Stimulated activated CD8-positive, alpha-beta memory T cell treated with anti-CD3 and anti-CD28 coated beads, Interleukin-4, amount 100 ng/mL, for 1 hour (primary cell): ENCODE data around the gene C16orf87.
"Not testable (repeated sequence)": the region's sequence is repeated elsewhere in the genome, so short reads cannot be mapped to it uniquely, and the experiment has no call there.

Experiments
- DNase-seq, 2 donors: peaks; one replicate each; pipeline ENCODE4 v3.0.0-alpha.2; 2020; ENCODE audit warnings: low read depth in 2 of 2, low spot score in 1 of 2

Gene C16orf87

GRCh38 chr16:46800494-46800893 is 30.5 kb downstream of the C16orf87 start:
- no peak for DNase-seq

GRCh38 chr16:46797501-46797900 is 33.5 kb downstream of the C16orf87 start:
- no peak for DNase-seq

- DNase-seq: no peak
These were observed 34.2 kb downstream of the C16orf87 start for GRCh38 chr16:46796764-46797269.

GRCh38 chr16:46793841-46794240 is 37.1 kb downstream of the C16orf87 start:
- DNase-seq: no peak

GRCh38 chr16:46790599-46791270 is 40.2 kb downstream of the C16orf87 start:
- no peak for DNase-seq

- peak; percentile 42 to 59 for DNase-seq
These were observed 41.2 kb downstream of the C16orf87 start for GRCh38 chr16:46789499-46790414.

- DNase-seq: no peak
These were observed 42.0 kb downstream of the C16orf87 start for GRCh38 chr16:46788891-46789474.

GRCh38 chr16:46787909-46788308 is 43.1 kb downstream of the C16orf87 start:
- no peak for DNase-seq

GRCh38 chr16:46785076-46785845 is 45.7 kb downstream of the C16orf87 start:
- DNase-seq: no peak

GRCh38 chr16:46784569-46784968 is 46.4 kb downstream of the C16orf87 start:
- DNase-seq: not testable (repeated sequence)

GRCh38 chr16:46783800-46784199 is 47.2 kb downstream of the C16orf87 start:
- DNase-seq: no peak

GRCh38 chr16:46782320-46782719 is 48.7 kb downstream of the C16orf87 start:
- DNase-seq: no peak

- DNase-seq: no peak
These were observed 53.2 kb downstream of the C16orf87 start for GRCh38 chr16:46777804-46778203.

- DNase-seq: no peak
These were observed 55.8 kb downstream of the C16orf87 start for GRCh38 chr16:46775214-46775613.

GRCh38 chr16:46774743-46775177 is 56.2 kb downstream of the C16orf87 start:
- DNase-seq: no peak

- DNase-seq: no peak
These were observed 58.5 kb downstream of the C16orf87 start for GRCh38 chr16:46772463-46772862.

- DNase-seq: no peak
These were observed 62.2 kb downstream of the C16orf87 start for GRCh38 chr16:46768809-46769208.

GRCh38 chr16:46765050-46765449 is 65.9 kb downstream of the C16orf87 start:
- no peak for DNase-seq

GRCh38 chr16:46763147-46763546 is 67.8 kb downstream of the C16orf87 start:
- DNase-seq: no peak

GRCh38 chr16:46762583-46762982 is 68.4 kb downstream of the C16orf87 start:
- DNase-seq: no peak

GRCh38 chr16:46759309-46759708 is 71.7 kb downstream of the C16orf87 start:
- DNase-seq: no peak
